Stimulated activated CD4-positive, alpha-beta T cell treated with anti-CD3 and anti-CD28 coated beads, Interleukin-15, amount 100 ng/mL, for 48 hours (primary cell): ENCODE results near the gene AHCYL1.

ENCODE experiments used
- DNase-seq, 2 donors: peaks; one replicate each; pipeline ENCODE4 v3.0.0-alpha.2; 2020; ENCODE audit warnings: low read depth in 2 of 2

Gene AHCYL1

GRCh38 chr1:110061341-110061740 lies 76.8 kb downstream of the AHCYL1 start:
- no peak for DNase-seq

DNA sequence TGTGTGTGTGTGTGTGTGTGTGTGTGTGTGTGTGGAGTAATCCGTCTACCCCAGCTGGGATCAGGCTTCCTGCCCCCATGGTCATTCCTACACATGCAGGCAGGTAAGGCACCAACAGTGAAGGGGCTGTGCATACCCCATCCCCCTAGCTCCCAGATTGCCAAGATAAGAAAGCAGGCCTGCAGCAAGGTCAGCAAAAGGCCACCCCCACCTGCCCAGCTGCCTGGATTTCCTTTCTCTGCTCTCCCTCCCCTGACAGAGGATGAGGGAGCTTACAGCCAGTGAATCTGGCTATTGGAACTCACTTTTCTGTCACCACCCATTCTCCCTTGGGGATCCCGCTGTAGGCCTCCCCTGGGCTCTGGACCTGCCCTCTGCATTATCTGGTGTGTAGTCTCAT lies 78.0 kb downstream of the AHCYL1 start:
- no peak for DNase-seq

- DNase-seq: no peak
These were observed 79.2 kb downstream of the AHCYL1 start for GRCh38 chr1:110063781-110064180.

- no peak for DNase-seq
These were observed 80.2 kb downstream of the AHCYL1 start for GRCh38 chr1:110064576-110065337.

DNA sequence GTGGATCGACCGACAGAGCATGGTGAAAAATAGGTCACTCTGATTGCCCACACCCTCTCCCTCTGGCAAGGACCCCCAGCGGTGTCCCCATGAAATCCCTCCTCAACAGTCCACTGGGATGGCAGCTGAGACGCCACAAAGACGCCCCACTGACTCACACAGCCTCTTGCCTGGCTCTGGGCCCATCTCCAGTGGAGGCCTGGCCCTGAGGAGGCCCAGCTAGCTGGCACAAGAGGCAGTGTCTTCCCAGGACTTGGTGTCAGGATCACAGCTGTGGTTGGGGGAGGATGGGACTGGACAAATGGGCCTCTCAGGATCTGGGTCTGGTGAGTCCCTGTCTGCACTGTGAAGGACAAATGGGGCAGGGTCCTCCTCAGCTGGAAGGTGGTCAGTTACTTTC lies 81.3 kb downstream of the AHCYL1 start:
- no peak for DNase-seq

GRCh38 chr1:110067479-110067892 lies 82.9 kb downstream of the AHCYL1 start:
- DNase-seq: no peak

- DNase-seq: no peak
These were observed 83.5 kb downstream of the AHCYL1 start for GRCh38 chr1:110067893-110068645.

DNA sequence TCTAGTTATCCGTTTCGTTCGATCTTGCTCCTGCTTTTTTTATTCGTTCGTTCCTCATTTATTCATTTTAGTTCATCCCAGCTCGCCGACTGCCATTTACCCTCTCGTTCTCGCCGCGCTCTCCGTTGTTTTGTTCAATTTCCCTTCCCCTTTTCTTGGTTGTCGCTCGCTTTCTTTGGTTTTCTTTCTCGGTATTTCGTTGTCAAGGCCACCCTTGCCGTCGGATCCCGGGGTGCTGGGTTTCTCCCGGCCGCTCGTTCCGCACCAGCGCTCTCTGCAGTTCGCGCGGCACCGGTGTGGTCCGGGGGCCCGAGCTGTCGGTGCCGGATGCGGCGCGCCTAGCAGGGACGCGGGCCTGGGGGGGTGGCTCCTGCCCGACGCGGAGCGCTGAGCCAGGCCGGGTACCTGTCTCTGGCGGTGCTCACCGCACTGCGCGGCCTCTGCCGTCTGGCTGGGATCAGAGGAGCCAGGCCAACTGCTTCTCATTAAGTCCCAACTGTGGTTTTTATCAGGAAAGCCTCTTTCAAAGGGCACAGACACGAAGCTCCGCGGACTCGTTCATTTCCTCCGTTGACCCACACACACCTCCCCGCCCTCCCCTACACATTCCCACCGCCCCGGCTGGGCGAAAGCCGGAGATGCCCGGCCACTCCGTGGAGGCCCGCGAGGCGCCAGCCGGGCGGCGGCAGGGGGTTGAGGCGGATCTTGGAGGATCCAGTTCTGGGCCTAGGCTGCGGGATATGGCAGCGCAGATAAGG lies 84.3 kb downstream of the AHCYL1 start:
- no peak for DNase-seq

GRCh38 chr1:110069404-110070281 lies 85.1 kb downstream of the AHCYL1 start:
- no peak for DNase-seq

DNA sequence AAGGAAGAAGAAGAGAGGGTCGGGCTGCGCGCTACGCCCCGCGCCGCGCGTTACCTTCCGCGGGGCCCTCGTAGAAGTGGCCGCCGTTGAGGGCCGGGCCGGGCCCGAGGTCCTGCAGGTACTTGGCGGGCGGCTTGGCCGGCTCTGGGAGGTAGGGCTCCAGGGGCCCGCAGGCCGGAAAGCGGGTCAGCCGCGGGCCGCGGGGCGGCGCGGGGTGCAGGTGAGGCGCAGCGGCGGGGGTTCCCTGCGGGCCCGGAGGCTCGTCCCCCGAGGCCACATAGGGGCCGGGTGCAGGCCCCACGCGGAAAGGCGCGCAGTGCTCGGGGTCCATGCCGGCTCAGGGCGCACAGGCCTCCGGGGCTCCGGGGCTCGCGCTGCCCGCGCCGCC lies 85.7 kb downstream of the AHCYL1 start:
- no peak for DNase-seq

DNA sequence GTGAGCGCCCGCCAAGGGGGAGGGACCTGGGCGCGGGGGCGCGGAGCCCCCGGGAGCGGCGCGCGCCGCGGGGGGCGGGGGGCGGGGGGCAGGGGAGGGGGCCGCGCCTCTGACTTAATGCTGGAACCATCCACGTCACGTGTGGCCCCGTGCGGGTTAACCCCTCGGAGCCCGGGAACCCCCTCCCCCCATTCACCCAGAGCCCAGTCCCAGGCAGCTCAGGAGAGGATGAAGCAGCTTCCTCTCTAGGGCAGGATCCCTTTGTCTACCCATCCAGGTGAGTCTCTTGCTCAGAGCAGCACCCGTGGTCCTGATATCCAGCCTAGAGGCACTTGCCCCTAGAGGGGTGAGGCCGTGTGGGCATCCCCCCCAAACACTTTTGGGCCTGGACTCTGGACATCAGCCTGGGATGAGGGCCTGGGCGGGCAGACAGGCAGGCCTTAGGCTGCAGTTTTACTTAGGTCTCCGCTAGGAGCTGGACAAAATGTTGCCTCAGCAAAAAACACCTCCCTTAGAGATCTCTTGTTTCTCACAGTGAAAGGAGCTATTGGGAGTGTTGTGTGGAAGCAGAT lies 86.2 kb downstream of the AHCYL1 start, which contains the start of gene ALX3:
Gene ALX3, minus strand, starts transcription at position 2 of the 572 bp plus-strand sequence. CDS start 60 bp downstream, outside the sequence.
- no peak for DNase-seq
